Limb (tissue), 2 donors: ENCODE results near the gene PRKCZ.

Experiments used
- DNase-seq, 2 donors: peaks; one replicate each; pipeline ENCODE4 v3.0.0-alpha.2; 2016; ENCODE audit errors: extremely low spot score in 2 of 2

PRKCZ gene

DNA sequence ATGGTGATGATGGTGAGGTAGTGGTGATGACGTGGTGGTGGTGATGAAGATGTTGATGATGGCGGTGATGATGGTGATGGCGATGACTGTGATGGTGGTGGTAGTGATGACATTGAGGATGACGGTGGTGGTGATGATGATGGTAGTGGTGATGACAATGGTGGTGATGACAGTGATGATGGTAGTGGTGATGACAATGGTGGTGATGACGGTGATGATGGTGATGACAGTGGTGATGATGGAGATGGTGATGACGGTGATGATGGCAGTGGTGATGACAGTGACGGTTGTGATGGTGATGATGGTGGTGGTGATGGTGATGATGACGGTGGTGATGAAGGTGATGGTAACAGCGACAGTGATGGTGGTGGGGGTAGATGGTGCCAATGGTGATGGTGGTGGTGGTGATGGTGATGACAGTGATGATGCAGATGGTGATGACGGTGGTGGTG, 105.0 kb downstream of the PRKCZ start:
- DNase-seq: no peak

- DNase-seq: no peak
Measured at GRCh38 chr1:2155788-2156187, 105.6 kb downstream of the PRKCZ start.

DNA sequence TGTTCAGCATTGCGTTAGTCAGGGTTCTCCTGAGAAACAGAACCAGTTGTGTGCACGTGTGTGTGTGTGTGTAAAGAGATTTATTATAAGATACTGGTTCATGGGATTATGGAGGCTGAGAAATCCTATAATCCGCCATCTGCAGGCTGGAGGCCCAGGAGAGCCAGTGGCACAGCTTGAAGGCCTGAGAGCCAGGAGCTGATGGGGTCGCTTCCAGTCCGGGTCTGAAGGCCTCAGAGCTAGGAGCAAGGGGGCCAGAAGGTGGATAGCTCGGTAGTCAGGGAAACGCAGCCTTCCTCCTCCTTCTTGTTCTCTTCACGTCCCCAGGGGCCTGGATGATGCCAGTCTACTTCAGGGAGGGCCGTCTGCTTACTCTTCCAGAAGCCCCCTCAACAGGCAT, 106.7 kb downstream of the PRKCZ start:
- no peak for DNase-seq

DNA sequence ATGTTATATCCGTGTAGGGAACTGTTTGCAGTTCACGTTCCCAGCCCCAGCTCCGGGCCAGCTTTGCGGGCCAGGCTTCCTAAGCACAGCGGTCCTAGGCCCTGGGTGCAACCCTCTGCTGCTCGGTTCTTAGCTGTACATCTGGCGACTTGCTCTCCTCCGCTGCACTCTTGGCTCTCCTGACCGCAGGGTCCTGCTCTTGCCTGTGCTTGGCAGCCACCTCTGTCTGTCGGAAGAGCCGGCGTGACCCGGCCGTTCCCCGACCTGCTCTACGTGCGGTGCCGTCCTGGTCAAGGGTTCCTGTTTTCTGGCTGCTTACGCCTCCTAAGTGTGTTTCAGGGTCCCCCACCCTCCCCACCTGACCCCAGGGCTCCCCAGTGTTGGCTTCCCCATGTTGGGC, 107.6 kb downstream of the PRKCZ start:
- no peak for DNase-seq

DNA sequence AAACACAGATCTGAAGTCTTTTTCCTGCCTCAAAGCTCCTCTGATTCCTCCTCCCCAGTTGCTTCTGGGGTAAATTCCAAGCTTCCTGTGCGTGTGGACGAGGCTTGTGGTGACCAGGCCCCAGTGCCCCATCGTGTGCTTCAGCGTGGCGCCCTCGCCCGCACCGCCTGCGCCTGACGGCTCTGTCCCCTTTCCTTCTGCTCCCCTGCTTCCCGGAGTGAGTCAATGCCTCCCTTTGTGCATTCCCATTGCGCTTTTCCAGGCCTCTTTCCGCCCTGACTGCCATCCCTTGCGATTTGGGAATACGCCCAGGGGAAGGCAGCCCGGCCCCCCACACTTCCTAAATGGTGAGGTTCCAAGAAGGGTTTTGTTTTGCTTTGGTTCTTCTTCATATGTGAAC, 108.1 kb downstream of the PRKCZ start:
- no peak for DNase-seq

GRCh38 chr1:2159124-2159523, 108.9 kb downstream of the PRKCZ start:
- no peak for DNase-seq

DNA sequence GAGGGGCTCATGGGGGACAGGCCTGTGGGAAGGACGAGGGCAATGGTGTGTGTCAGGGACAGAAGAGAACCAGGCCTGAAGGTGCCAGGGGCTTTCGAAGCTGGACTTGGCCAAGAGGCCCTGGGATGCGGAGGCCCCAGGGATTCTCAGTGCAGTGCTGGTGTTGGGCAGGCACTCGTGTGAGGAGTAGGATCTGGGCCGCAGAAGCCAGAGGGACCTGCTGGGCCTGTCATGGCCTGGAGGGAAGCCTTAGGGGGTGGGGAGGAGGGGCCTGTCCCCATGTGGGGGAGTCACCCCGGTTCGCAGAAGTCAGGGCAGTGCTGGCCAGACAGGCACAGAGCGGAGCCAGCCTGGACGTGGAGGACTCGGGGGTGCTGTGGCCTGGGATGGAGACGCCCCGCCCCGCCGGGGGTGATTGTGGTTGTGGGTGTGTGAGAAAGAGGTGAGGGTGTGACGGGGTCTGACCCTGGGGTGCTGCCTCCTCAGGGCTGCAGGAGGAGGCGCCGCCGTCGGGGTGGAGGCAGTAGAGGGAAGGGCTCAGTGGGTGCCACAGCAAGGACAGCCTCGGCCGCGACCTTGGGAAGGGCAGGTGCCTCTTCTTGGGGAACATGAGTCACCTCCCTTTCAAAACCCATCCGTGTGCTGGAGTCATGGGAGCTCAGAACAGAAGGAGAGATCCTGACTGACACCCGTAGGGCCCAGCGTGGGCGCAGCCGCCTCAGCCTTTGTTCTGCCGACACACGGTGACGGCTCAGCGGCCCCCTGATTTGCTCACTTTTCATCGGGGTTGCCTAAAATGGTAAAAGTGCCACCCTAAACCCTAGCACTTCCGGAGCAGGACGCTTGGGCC, 110.5 kb downstream of the PRKCZ start:
- DNase-seq: no peak

GRCh38 chr1:2163205-2163604, 113.0 kb downstream of the PRKCZ start:
- DNase-seq: no peak

- no peak for DNase-seq
Measured at GRCh38 chr1:2165646-2166045, 115.4 kb downstream of the PRKCZ start.

GRCh38 chr1:2166254-2166653, 116.0 kb downstream of the PRKCZ start:
- no peak for DNase-seq

DNA sequence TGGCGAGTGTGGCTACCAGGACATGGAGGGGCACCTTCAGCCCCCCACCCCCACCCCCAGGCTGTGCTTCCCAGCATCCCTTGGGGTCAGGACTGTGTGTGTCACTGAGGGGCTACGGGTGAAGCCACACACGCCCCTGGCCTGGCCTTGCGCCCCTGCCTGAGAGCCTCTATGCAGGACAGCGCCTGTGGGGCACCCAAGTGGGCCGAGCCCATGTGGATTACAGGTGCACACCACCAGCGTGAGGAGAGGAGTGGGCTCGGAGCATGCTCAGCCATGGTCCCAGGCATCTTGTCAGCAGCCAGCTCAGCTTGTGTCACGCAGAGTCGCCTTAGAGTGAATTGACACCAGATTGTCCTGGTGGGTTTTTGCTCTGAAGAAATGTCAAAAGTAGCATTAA, 116.5 kb downstream of the PRKCZ start:
- no peak for DNase-seq

DNA sequence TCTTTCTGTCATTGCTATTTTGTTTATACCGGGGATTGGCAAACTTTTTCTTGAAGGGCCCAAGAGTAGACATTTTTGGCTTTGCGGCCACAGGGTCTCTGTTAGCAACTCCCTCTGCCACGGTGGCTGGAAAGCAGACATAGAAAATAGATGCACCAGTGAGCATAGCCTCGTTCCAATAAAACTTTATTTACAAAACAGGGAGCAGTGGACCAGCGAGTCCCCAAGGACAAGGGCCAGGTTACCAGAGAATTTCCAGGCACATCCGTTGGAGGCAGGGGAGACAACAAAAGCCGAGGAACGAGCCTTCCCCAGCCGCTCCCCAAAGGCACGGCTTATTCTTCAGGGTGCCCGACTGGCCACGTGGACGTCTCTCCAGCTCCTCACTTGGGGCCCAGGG, 117.9 kb downstream of the PRKCZ start:
- DNase-seq: no peak

DNA sequence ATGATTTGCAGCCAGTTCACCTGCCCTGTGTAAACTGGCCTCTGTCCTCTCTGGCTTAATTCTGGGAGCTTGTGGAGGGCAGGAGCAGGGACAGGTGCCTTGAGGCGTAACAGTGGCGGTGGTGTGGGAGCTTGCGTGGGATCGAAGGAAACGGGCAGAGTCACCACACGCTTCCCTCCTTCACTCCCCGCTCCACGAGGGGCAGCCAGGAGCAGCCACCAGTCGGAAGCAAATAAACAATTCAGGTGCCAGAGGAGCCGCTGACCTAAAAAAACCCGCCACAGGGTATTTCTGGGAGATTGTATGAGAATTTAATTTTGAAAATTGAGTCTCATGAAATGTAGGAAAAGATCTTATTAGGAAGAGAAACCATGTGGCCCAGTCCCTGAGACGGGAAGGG, 118.3 kb downstream of the PRKCZ start:
- no peak for DNase-seq

- DNase-seq: no peak
Measured at GRCh38 chr1:2169200-2169836, 119.1 kb downstream of the PRKCZ start.

DNA sequence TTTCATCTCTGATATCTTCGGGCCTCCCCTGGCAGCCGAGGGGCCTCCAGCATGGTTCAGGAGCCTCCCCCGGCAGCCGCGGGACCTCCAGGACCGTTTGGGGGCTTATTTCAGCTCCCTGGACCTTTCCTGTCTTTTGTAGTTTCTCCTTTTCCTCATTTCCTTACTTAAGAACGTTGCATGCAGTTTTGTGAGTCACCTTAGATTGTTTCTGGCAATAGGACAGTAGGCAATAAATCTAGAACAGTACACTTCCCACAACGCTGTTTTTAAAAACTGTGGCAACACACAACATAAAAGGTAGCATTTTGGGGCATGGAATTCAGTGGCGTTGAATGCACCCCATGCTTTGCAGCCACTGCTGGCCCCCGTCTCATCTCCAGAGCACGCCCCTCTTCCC, 120.0 kb downstream of the PRKCZ start:
- DNase-seq: no peak

- no peak for DNase-seq
Measured at GRCh38 chr1:2172012-2172411, 121.8 kb downstream of the PRKCZ start.

- no peak for DNase-seq
Measured at GRCh38 chr1:2172551-2173146, 122.4 kb downstream of the PRKCZ start.

GRCh38 chr1:2173546-2174347, 123.5 kb downstream of the PRKCZ start:
- DNase-seq: no peak

- DNase-seq: peak; percentile 82 to 84
Measured at GRCh38 chr1:2174348-2175054, 124.3 kb downstream of the PRKCZ start.

DNA sequence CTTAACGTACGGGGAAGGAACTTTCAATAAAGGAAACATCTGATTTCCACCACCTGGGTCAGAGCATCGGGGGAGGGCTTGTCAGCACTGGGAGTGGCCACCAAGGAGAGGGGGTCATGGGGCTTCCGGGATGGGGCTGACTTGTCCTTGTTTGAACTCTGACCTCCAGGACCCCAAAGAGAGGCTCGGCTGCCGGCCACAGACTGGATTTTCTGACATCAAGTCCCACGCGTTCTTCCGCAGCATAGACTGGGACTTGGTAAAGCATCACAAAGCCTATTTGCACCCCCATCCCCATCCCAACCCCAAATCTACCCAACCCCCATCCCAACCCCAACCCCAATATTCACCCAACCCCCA, 124.8 kb downstream of the PRKCZ start:
- DNase-seq: no peak
